HEK293 (cell line): Measurements from ENCODE around the gene AGXT.

Experiments used
- GLI2 ChIP-seq: fragments of 450-650 bp; formaldehyde crosslinking; IDR thresholded peaks from 2 replicates; pipeline ENCODE4; 2017; ENCODE audit warnings: missing biosample characterization, missing genetic modification characterization, low read depth, borderline replicate concordance
- GLIS1 ChIP-seq: fragments of 450-650 bp; formaldehyde crosslinking; IDR thresholded peaks from 2 replicates; pipeline ENCODE4 v1.5.1; 2016; ENCODE audit warnings: missing biosample characterization, missing genetic modification characterization
- GLIS2 ChIP-seq: fragments of 450-650 bp; formaldehyde crosslinking; IDR thresholded peaks from 2 replicates; pipeline ENCODE4 v1.5.1; 2016; ENCODE audit warnings: missing biosample characterization, missing genetic modification characterization
- KLF10 ChIP-seq: fragments of 450-650 bp; IDR thresholded peaks from 2 replicates; pipeline ENCODE4 v1.5.1; 2018; ENCODE audit warnings: missing biosample characterization, mild to moderate bottlenecking, missing genetic modification characterization
- KLF9 ChIP-seq: fragments of 450-650 bp; formaldehyde crosslinking; IDR thresholded peaks from 2 replicates; pipeline ENCODE4 v1.5.1; 2016; ENCODE audit warnings: missing biosample characterization, missing genetic modification characterization, low read depth
- MEIS1 ChIP-seq: sonication (generic); formaldehyde crosslinking; IDR thresholded peaks from 2 replicates; pipeline ENCODE4 v1.8.1; 2022; ENCODE audit warnings: missing genetic modification reagents, mild to moderate bottlenecking, borderline replicate concordance
- SP2 ChIP-seq: fragments of 450-650 bp; formaldehyde crosslinking; IDR thresholded peaks from 2 replicates; pipeline ENCODE4 v1.5.1; 2016; ENCODE audit warnings: missing biosample characterization, missing genetic modification characterization
- SP3 ChIP-seq: fragments of 450-650 bp; formaldehyde crosslinking; IDR thresholded peaks from 2 replicates; pipeline ENCODE4 v1.5.1; 2016; ENCODE audit warnings: missing biosample characterization, missing genetic modification characterization
- TRIM28 ChIP-seq: IDR thresholded peaks from 2 replicates; pipeline ENCODE4 v1.6.1; 2011; ENCODE audit warnings: low read length, control low read depth, borderline replicate concordance
- TSHZ1 ChIP-seq: fragments of 450-650 bp; formaldehyde crosslinking; IDR thresholded peaks from 2 replicates; pipeline ENCODE4 v1.5.1; 2016; ENCODE audit warnings: missing biosample characterization, missing genetic modification characterization, borderline replicate concordance
- ZBTB21 ChIP-seq: fragments of 450-650 bp; formaldehyde crosslinking; IDR thresholded peaks from 2 replicates; pipeline ENCODE4 v1.5.1; 2017; ENCODE audit warnings: missing biosample characterization, missing genetic modification characterization
- ZFP37 ChIP-seq: fragments of 450-650 bp; formaldehyde crosslinking; IDR thresholded peaks from 2 replicates; pipeline ENCODE4 v1.5.1; 2016; ENCODE audit warnings: missing biosample characterization, missing genetic modification characterization
- ZNF175 ChIP-seq: fragments of 450-650 bp; formaldehyde crosslinking; IDR thresholded peaks from 2 replicates; pipeline ENCODE4 v1.5.1; 2016; ENCODE audit warnings: missing biosample characterization, missing genetic modification characterization
- ZNF184 ChIP-seq: fragments of 450-650 bp; IDR thresholded peaks from 2 replicates; pipeline ENCODE4 v1.5.1; 2018; ENCODE audit warnings: missing biosample characterization, mild to moderate bottlenecking, missing genetic modification characterization
- ZNF311 ChIP-seq: fragments of 450-650 bp; formaldehyde crosslinking; IDR thresholded peaks from 2 replicates; pipeline ENCODE4 v1.5.1; 2017; ENCODE audit warnings: missing biosample characterization, missing genetic modification characterization, borderline replicate concordance
- ZNF354C ChIP-seq: fragments of 450-650 bp; formaldehyde crosslinking; IDR thresholded peaks from 2 replicates; pipeline ENCODE4 v1.5.1; 2016; ENCODE audit warnings: missing biosample characterization, missing genetic modification characterization, low read depth, borderline replicate concordance
- ZNF391 ChIP-seq: fragments of 450-650 bp; formaldehyde crosslinking; IDR thresholded peaks from 2 replicates; pipeline ENCODE4 v1.5.1; 2016; ENCODE audit warnings: low read depth, missing biosample characterization, missing genetic modification characterization, borderline replicate concordance
- ZNF433 ChIP-seq: fragments of 450-650 bp; formaldehyde crosslinking; IDR thresholded peaks from 2 replicates; pipeline ENCODE4 v1.5.1; 2016; ENCODE audit warnings: missing biosample characterization, missing genetic modification characterization, low read depth
- ZNF518A ChIP-seq: fragments of 450-650 bp; formaldehyde crosslinking; conservative IDR thresholded peaks from 2 replicates; pipeline ENCODE4 v1.5.1; 2016; ENCODE audit warnings: low read depth, missing biosample characterization, missing genetic modification characterization
- ZNF555 ChIP-seq: fragments of 450-650 bp; formaldehyde crosslinking; conservative IDR thresholded peaks from 2 replicates; pipeline ENCODE4 v1.5.1; 2017; ENCODE audit warnings: missing biosample characterization, mild to moderate bottlenecking, missing genetic modification characterization, inconsistent platforms
- ZNF580 ChIP-seq: fragments of 450-650 bp; formaldehyde crosslinking; IDR thresholded peaks from 2 replicates; pipeline ENCODE4 v1.5.1; 2016; ENCODE audit warnings: missing biosample characterization, missing genetic modification characterization
- ZNF623 ChIP-seq: fragments of 450-650 bp; formaldehyde crosslinking; IDR thresholded peaks from 2 replicates; pipeline ENCODE4 v1.5.1; 2016; ENCODE audit warnings: missing biosample characterization, missing genetic modification characterization
- ZNF624 ChIP-seq: fragments of 450-650 bp; formaldehyde crosslinking; IDR thresholded peaks from 2 replicates; pipeline ENCODE4 v1.5.1; 2017; ENCODE audit warnings: missing biosample characterization, missing genetic modification characterization
- ZNF626 ChIP-seq: fragments of 450-650 bp; sonication (Bioruptor Pico); formaldehyde crosslinking; IDR thresholded peaks from 2 replicates; pipeline ENCODE4 v1.5.1; 2018; ENCODE audit warnings: missing biosample characterization, missing genetic modification characterization, inconsistent platforms
- ZNF654 ChIP-seq: fragments of 450-650 bp; formaldehyde crosslinking; IDR thresholded peaks from 2 replicates; pipeline ENCODE4 v1.5.1; 2016; ENCODE audit warnings: low read depth, missing biosample characterization, missing genetic modification characterization
- ZNF707 ChIP-seq: fragments of 450-650 bp; formaldehyde crosslinking; IDR thresholded peaks from 2 replicates; pipeline ENCODE4 v1.5.1; 2016; ENCODE audit warnings: missing biosample characterization, missing genetic modification characterization
- TF ChIP-seq, protein P1 (sequence below): fragments of 450-650 bp; formaldehyde crosslinking; IDR thresholded peaks from 2 replicates; pipeline ENCODE4 v1.5.1; 2016; ENCODE audit warnings: missing biosample characterization, missing genetic modification characterization
- TF ChIP-seq, protein P2 (sequence below): fragments of 450-650 bp; IDR thresholded peaks from 2 replicates; pipeline ENCODE4 v1.5.1; 2018; ENCODE audit warnings: missing biosample characterization, mild to moderate bottlenecking, missing genetic modification characterization

The AGXT gene

DNA sequence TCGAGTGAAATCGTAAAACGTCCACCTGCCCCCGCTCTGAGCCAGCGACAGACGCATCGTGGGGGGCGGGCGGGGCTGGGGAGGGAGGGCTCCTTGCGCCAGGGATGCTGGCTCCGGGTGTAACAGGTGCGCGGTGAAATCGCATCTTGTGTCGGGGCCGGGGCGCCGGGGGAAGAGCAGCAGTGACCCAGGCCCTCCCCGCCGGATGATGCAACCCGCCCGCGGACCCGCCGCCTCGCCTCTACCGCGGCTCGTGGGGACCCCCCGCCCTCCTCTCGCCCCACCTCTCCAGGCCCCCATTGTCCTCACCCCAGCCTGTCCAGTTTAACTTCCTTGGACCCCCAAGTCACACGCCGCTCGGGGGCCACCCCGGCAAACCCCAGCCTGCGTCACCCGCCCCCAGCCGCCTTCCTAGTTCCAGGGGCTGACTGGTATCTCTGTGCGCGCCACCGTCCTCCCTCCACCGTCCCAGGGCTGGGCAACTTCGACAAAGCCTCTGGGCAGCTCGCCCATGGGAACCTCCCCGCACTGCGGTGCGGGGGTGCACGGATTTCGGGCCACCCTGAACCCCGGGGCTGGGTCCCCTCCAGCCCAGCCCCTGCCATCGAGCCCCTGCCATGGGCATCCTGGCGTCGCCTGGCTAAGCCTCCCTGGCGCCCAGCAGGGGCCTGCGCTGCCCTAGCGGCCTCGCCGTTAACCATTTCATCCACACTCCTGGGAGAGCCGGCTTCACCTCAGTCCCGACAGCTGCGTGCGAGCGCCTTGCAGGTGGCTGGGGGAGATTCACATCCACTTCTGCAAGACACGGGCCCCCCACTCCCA lies 47.8 kb upstream of the AGXT start (continued):
- TF ChIP-seq ZBTB21 (tag by site-specific recombination) (no peak), KLF10 (tag by site-specific recombination) (no peak), ZNF175 (no peak), KLF9 (tag by site-specific recombination) (no peak; the same call in 1 of the 2 replicates), ZNF654 (tag by site-specific recombination) (no peak), ZNF555 (tag by site-specific recombination) (no peak), TRIM28 (no peak), TSHZ1 (no peak), ZNF433 (tag by site-specific recombination) (no peak), SP2 (tag by site-specific recombination) (peak; percentile 48), ZNF184 (no peak), ZNF707 (no peak), ZNF580 (tag by site-specific recombination) (no peak), ZNF311 (no peak), GLIS2 (tag by site-specific recombination) (peak; percentile 92), ZNF626 (tag by site-specific recombination) (no peak), GLIS1 (tag by site-specific recombination) (peak; percentile 76), ZNF391 (tag by site-specific recombination) (no peak), ZFP37 (tag by site-specific recombination) (no peak), SP3 (tag by site-specific recombination) (peak; percentile 26; the same call in 1 of the 2 replicates), ZNF518A (tag by site-specific recombination) (no peak), GLI2 (tag by site-specific recombination) (no peak), MEIS1 (CRISPR knock-in tag) (no peak), ZNF624 (no peak), ZNF354C (tag by site-specific recombination) (no peak), ZNF623 (tag by site-specific recombination) (no peak)
- TF ChIP-seq, protein P1, sequence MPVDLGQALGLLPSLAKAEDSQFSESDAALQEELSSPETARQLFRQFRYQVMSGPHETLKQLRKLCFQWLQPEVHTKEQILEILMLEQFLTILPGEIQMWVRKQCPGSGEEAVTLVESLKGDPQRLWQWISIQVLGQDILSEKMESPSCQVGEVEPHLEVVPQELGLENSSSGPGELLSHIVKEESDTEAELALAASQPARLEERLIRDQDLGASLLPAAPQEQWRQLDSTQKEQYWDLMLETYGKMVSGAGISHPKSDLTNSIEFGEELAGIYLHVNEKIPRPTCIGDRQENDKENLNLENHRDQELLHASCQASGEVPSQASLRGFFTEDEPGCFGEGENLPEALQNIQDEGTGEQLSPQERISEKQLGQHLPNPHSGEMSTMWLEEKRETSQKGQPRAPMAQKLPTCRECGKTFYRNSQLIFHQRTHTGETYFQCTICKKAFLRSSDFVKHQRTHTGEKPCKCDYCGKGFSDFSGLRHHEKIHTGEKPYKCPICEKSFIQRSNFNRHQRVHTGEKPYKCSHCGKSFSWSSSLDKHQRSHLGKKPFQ (tag by site-specific recombination), result no peak
- TF ChIP-seq, protein P2, sequence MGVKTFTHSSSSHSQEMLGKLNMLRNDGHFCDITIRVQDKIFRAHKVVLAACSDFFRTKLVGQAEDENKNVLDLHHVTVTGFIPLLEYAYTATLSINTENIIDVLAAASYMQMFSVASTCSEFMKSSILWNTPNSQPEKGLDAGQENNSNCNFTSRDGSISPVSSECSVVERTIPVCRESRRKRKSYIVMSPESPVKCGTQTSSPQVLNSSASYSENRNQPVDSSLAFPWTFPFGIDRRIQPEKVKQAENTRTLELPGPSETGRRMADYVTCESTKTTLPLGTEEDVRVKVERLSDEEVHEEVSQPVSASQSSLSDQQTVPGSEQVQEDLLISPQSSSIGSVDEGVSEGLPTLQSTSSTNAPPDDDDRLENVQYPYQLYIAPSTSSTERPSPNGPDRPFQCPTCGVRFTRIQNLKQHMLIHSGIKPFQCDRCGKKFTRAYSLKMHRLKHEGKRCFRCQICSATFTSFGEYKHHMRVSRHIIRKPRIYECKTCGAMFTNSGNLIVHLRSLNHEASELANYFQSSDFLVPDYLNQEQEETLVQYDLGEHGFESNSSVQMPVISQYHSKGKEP, result no peak
